B cell (primary cell): Measurements from ENCODE around the gene CR1.

ENCODE experiments used
- EZH2 ChIP-seq: IDR thresholded peaks from 2 replicates; pipeline ENCODE4 v1.6.1; 2012; ENCODE audit warnings: borderline replicate concordance, low read depth, mild to moderate bottlenecking, moderate library complexity, low read length; ENCODE audit not compliant: insufficient read depth, poor library complexity, severe bottlenecking
- TF ChIP-seq, protein P1 (sequence below): fragments of 200-600 bp; IDR thresholded peaks from one replicate; pipeline ENCODE4 v1.8.0; 2022; ENCODE audit warnings: antibody characterized with exemption, mild to moderate bottlenecking

DNA sequence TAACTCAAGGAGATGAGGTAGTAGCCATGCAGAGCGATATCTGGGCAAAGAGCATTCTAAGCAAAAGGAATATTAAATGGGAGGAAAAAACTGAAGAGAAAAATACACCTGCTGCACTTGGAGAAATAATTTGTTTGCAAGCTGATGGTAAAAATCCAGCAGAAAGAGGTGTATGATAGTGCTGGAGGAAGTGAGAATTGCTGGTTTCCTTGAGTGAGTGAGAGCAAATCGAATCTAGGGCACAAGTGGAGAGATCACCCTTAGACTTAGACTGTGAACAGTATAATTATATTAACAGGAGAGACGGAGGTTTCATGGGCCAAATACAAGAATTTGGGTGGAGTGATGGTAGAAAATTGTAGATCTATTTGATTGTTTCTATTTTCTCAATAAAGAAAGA, 2.7 kb upstream of the CR1 start:
- TF ChIP-seq, protein P1, sequence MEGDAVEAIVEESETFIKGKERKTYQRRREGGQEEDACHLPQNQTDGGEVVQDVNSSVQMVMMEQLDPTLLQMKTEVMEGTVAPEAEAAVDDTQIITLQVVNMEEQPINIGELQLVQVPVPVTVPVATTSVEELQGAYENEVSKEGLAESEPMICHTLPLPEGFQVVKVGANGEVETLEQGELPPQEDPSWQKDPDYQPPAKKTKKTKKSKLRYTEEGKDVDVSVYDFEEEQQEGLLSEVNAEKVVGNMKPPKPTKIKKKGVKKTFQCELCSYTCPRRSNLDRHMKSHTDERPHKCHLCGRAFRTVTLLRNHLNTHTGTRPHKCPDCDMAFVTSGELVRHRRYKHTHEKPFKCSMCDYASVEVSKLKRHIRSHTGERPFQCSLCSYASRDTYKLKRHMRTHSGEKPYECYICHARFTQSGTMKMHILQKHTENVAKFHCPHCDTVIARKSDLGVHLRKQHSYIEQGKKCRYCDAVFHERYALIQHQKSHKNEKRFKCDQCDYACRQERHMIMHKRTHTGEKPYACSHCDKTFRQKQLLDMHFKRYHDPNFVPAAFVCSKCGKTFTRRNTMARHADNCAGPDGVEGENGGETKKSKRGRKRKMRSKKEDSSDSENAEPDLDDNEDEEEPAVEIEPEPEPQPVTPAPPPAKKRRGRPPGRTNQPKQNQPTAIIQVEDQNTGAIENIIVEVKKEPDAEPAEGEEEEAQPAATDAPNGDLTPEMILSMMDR = no peak
- no peak for TF ChIP-seq EZH2
